HEK293 (cell line): ENCODE results near the gene SUFU.

Experiments
- GLIS2 ChIP-seq: fragments of 450-650 bp; formaldehyde crosslinking; IDR thresholded peaks from 2 replicates; pipeline ENCODE4 v1.5.1; 2016; ENCODE audit warnings: missing biosample characterization, missing genetic modification characterization
- HOXA7 ChIP-seq: sonication (generic); formaldehyde crosslinking; IDR thresholded peaks from 2 replicates; pipeline ENCODE4 v1.8.1; 2022; ENCODE audit warnings: missing genetic modification reagents, borderline replicate concordance
- IKZF3 ChIP-seq: fragments of 450-650 bp; IDR thresholded peaks from 2 replicates; pipeline ENCODE4 v1.5.0; 2018; ENCODE audit warnings: missing biosample characterization, mild to moderate bottlenecking, missing genetic modification characterization, moderate library complexity
- SP2 ChIP-seq: fragments of 450-650 bp; formaldehyde crosslinking; IDR thresholded peaks from 2 replicates; pipeline ENCODE4 v1.5.1; 2016; ENCODE audit warnings: missing biosample characterization, missing genetic modification characterization
- YY1 ChIP-seq: fragments of 450-650 bp; formaldehyde crosslinking; IDR thresholded peaks from 2 replicates; pipeline ENCODE4 v1.5.1; 2018; ENCODE audit warnings: missing biosample characterization, missing genetic modification characterization
- ZBTB17 ChIP-seq: fragments of 450-650 bp; formaldehyde crosslinking; IDR thresholded peaks from 2 replicates; pipeline ENCODE4 v1.5.1; 2016; ENCODE audit warnings: missing biosample characterization, missing genetic modification characterization
- ZBTB7A ChIP-seq: fragments of 450-650 bp; formaldehyde crosslinking; IDR thresholded peaks from 2 replicates; pipeline ENCODE4 v1.5.1; 2016; ENCODE audit warnings: low read depth, missing biosample characterization, missing genetic modification characterization
- ZNF133 ChIP-seq: fragments of 450-650 bp; formaldehyde crosslinking; IDR thresholded peaks from 2 replicates; pipeline ENCODE4 v1.5.1; 2016; ENCODE audit warnings: missing biosample characterization, missing genetic modification characterization
- ZNF175 ChIP-seq: fragments of 450-650 bp; formaldehyde crosslinking; IDR thresholded peaks from 2 replicates; pipeline ENCODE4 v1.5.1; 2016; ENCODE audit warnings: missing biosample characterization, missing genetic modification characterization
- ZNF23 ChIP-seq: fragments of 450-650 bp; formaldehyde crosslinking; IDR thresholded peaks from 2 replicates; pipeline ENCODE4 v1.5.1; 2016; ENCODE audit warnings: missing biosample characterization, missing genetic modification characterization, borderline replicate concordance
- ZNF274 ChIP-seq, 2 experiments: fragments of 200-500 bp in 1 of 2; fragments of 450-650 bp in 1 of 2; sonication (Bioruptor generic) in 1 of 2; formaldehyde crosslinking in 1 of 2; IDR thresholded peaks; 2 replicates each; pipeline versions ENCODE4 v1.5.1 to v1.6.1; 2014 to 2016; ENCODE audit warnings: borderline replicate concordance in 1 of 2, inconsistent platforms in 1 of 2, low read length in 1 of 2, missing biosample characterization in 1 of 2, missing genetic modification characterization in 1 of 2
- TF ChIP-seq, protein P1 (sequence below): fragments of 450-650 bp; formaldehyde crosslinking; IDR thresholded peaks from 2 replicates; pipeline ENCODE4 v1.5.1; 2016; ENCODE audit warnings: missing biosample characterization, missing genetic modification characterization
- TF ChIP-seq, protein P2 (sequence below): fragments of 450-650 bp; formaldehyde crosslinking; IDR thresholded peaks from 2 replicates; pipeline ENCODE4 v1.5.1; 2016; ENCODE audit warnings: missing biosample characterization, missing genetic modification characterization

DNA sequence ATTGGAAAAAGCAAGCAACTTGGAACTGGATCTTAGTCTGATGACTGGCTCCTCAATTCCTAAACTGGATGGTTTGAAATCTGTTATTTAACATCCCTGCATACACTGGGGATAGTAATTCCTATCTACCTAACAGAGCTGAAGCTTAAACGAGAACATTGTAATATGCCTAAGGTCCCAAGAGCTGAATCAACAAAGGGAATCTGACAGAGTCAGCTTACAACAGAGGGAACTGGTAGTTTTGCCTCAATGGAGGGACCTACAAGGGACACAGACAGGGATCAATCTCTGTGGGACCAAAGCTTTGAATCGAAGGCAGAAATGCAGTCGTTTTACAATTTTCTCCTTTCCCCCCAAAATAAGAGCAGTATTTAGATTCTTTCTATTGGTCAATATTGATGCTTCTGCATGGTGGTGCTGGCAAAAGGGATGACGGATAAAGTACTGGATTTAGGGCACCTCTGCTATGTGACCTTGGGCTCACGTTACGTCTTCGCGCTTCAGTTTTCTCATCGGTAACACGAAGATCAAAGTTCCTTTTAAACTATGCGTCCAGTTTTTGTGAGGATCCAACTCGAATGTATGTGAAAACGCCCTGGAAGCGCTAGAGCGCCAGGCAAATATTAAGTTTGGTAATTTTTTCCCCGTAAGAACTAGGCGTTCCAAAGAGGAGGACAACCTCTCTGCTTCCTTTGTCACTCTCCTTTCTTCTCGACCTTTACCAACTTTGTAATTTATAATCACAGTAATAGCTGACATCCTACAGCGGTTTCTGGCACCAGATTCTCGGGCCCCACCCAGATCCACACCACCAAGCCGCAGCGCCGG is 2.4 kb upstream of the SUFU start:
- TF ChIP-seq ZNF175 (tag by site-specific recombination), result no peak
- TF ChIP-seq, protein P1, sequence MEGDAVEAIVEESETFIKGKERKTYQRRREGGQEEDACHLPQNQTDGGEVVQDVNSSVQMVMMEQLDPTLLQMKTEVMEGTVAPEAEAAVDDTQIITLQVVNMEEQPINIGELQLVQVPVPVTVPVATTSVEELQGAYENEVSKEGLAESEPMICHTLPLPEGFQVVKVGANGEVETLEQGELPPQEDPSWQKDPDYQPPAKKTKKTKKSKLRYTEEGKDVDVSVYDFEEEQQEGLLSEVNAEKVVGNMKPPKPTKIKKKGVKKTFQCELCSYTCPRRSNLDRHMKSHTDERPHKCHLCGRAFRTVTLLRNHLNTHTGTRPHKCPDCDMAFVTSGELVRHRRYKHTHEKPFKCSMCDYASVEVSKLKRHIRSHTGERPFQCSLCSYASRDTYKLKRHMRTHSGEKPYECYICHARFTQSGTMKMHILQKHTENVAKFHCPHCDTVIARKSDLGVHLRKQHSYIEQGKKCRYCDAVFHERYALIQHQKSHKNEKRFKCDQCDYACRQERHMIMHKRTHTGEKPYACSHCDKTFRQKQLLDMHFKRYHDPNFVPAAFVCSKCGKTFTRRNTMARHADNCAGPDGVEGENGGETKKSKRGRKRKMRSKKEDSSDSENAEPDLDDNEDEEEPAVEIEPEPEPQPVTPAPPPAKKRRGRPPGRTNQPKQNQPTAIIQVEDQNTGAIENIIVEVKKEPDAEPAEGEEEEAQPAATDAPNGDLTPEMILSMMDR (tag by site-specific recombination), result no peak
- no peak for TF ChIP-seq ZBTB17 (tag by site-specific recombination)
- no peak for TF ChIP-seq GLIS2 (tag by site-specific recombination)
- no peak for TF ChIP-seq ZNF133
- no peak for TF ChIP-seq HOXA7 (CRISPR knock-in tag)
- TF ChIP-seq ZBTB7A, result no peak
- TF ChIP-seq ZNF274 (IDR thresholded peaks at IDR 0.05; ENCODE audit: low read length), result no peak
- TF ChIP-seq ZNF274 (tag by site-specific recombination; IDR thresholded peaks at IDR 0.05; ENCODE audit: borderline replicate concordance), result no peak
- TF ChIP-seq ZNF23 (tag by site-specific recombination), result no peak
- TF ChIP-seq, protein P2, sequence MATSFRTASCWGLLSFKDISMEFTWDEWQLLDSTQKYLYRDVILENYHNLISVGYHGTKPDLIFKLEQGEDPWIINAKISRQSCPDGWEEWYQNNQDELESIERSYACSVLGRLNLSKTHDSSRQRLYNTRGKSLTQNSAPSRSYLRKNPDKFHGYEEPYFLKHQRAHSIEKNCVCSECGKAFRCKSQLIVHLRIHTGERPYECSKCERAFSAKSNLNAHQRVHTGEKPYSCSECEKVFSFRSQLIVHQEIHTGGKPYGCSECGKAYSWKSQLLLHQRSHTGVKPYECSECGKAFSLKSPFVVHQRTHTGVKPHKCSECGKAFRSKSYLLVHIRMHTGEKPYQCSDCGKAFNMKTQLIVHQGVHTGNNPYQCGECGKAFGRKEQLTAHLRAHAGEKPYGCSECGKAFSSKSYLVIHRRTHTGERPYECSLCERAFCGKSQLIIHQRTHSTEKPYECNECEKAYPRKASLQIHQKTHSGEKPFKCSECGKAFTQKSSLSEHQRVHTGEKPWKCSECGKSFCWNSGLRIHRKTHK (tag by site-specific recombination), result no peak
- no peak for TF ChIP-seq IKZF3 (tag by site-specific recombination)
- TF ChIP-seq SP2, result no peak
- no peak for TF ChIP-seq YY1 (tag by site-specific recombination)
